Effector CD8-positive, alpha-beta T cell (primary cell): Measurements from ENCODE around the gene CAPN2.
"Not testable (repeated sequence)": the region's sequence is repeated elsewhere in the genome, so short reads cannot be mapped to it uniquely, and the experiment has no call there.

Experiments
- DNase-seq: peaks from one replicate; lab custom pipeline; 2025; lab: John Stamatoyannopoulos, UW

The CAPN2 gene

GRCh38 chr1:223792046-223792445 lies 79.7 kb downstream of the CAPN2 start:
- DNase-seq, result no peak

GRCh38 chr1:223793716-223794115 lies 81.4 kb downstream of the CAPN2 start:
- DNase-seq, result no peak

- no peak for DNase-seq
Observed at GRCh38 chr1:223794136-223794880, 82.0 kb downstream of the CAPN2 start.

- no peak for DNase-seq
Observed at GRCh38 chr1:223796210-223796609, 83.9 kb downstream of the CAPN2 start.

- DNase-seq, result no peak
Observed at GRCh38 chr1:223802032-223802431, 89.7 kb downstream of the CAPN2 start.

- no peak for DNase-seq
Observed at GRCh38 chr1:223802602-223803001, 90.3 kb downstream of the CAPN2 start.

GRCh38 chr1:223803211-223803610 lies 90.9 kb downstream of the CAPN2 start:
- DNase-seq, result no peak

GRCh38 chr1:223809905-223810304 lies 97.6 kb downstream of the CAPN2 start:
- not testable (repeated sequence) for DNase-seq

- DNase-seq, result no peak
Observed at GRCh38 chr1:223810586-223810985, 98.2 kb downstream of the CAPN2 start.

GRCh38 chr1:223811634-223812101 lies 99.3 kb downstream of the CAPN2 start:
- no peak for DNase-seq

GRCh38 chr1:223813645-223814044 lies 101.3 kb downstream of the CAPN2 start:
- no peak for DNase-seq

- no peak for DNase-seq
Observed at GRCh38 chr1:223815020-223815853, 102.9 kb downstream of the CAPN2 start.

- no peak for DNase-seq
Observed at GRCh38 chr1:223815865-223816264, 103.5 kb downstream of the CAPN2 start.

GRCh38 chr1:223817265-223817664 lies 104.9 kb downstream of the CAPN2 start:
- not testable (repeated sequence) for DNase-seq

- DNase-seq, result no peak
Observed at GRCh38 chr1:223819730-223820514, 107.6 kb downstream of the CAPN2 start.

- no peak for DNase-seq
Observed at GRCh38 chr1:223820515-223820858, 108.1 kb downstream of the CAPN2 start.

GRCh38 chr1:223820971-223821370 lies 108.6 kb downstream of the CAPN2 start:
- no peak for DNase-seq

GRCh38 chr1:223824287-223824686 lies 111.9 kb downstream of the CAPN2 start:
- DNase-seq, result no peak

- no peak for DNase-seq
Observed at GRCh38 chr1:223824712-223825111, 112.4 kb downstream of the CAPN2 start.
